Ishikawa (cell line): Measurements from ENCODE around the gene CXCL17.

Experiments
- CEBPB ChIP-seq: IDR thresholded peaks from 2 replicates; pipeline ENCODE4 v1.6.1; 2012
- CREB1 ChIP-seq: IDR thresholded peaks from 2 replicates; pipeline ENCODE4 v1.6.1; 2012; ENCODE audit warnings: low read depth
- EGR1 ChIP-seq: IDR thresholded peaks from 2 replicates; pipeline ENCODE4 v1.6.1; 2012
- EP300 ChIP-seq: IDR thresholded peaks from 2 replicates; pipeline ENCODE4 v1.6.1; 2012; ENCODE audit warnings: borderline replicate concordance
- FOXM1 ChIP-seq: IDR thresholded peaks from 2 replicates; pipeline ENCODE4 v1.6.1; 2012; ENCODE audit warnings: low read depth, borderline replicate concordance
- NFIC ChIP-seq: IDR thresholded peaks from 2 replicates; pipeline ENCODE4 v1.6.1; 2012
- RAD21 ChIP-seq: IDR thresholded peaks from 2 replicates; pipeline ENCODE4 v1.6.1; 2012; ENCODE audit warnings: low read depth
- TAF1 ChIP-seq: IDR thresholded peaks from 2 replicates; pipeline ENCODE4 v1.6.1; 2012; ENCODE audit warnings: low read depth, mild to moderate bottlenecking
- TCF12 ChIP-seq: IDR thresholded peaks from 2 replicates; pipeline ENCODE4 v1.6.1; 2012; ENCODE audit warnings: low read depth
- TEAD4 ChIP-seq: IDR thresholded peaks from 2 replicates; pipeline ENCODE4 v1.6.1; 2012
- YY1 ChIP-seq: IDR thresholded peaks from 2 replicates; pipeline ENCODE4 v1.6.1; 2012; ENCODE audit warnings: low read depth
- ZBTB7A ChIP-seq: IDR thresholded peaks from 2 replicates; pipeline ENCODE4 v1.6.1; 2012; ENCODE audit warnings: low read depth
- TF ChIP-seq, protein P1 (sequence below): IDR thresholded peaks from 2 replicates; pipeline ENCODE4 v1.6.1; 2012
- TF ChIP-seq, protein P2 (sequence below): IDR thresholded peaks from 2 replicates; pipeline ENCODE4 v1.6.1; 2012; ENCODE audit warnings: low read depth, mild to moderate bottlenecking
- TF ChIP-seq, protein P3 (sequence below): IDR thresholded peaks from 2 replicates; pipeline ENCODE4 v1.6.1; 2012

Gene CXCL17

DNA sequence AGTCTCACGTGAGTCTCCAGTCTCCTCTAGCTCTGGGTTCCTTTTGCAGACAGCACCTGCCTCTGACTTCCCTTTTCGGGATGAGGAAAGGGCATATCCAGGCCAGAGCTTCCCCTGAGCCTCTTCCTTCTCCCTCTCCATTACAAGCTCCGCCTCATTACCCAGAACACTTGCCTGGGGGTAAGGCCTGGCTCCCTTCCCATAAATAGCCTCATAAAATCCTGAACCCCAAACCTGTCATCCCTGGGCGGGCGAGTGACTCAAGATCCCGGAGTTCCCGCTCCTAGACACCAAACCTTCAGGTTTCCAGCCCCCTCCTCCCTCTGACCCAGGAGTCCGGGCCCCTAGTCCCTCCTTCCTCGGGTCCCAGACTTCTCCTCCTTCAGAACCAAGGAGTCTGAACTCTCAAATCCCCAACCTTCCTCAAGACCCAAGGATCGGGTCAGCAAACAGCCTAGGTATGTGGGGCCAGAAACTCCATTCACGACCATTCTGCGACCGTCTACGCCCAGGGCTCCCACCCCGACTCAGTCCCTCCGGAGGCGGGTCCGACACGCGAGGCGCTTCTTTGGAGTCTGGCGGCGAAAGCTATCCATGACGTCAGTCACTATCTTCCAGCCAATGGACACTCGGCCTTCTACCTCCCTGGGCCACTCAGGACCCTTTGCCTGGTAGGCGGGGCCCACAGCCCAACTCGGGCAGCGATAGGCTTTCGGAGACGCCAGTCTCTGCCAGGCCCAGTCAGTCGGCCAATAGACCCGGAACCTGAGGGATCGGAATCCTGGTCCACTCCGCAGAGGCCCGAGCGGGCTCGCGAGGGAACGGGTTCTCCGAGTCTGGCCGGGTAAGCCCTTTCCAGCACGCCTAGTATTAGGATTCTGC lies 46.1 kb downstream of the CXCL17 start:
- TF ChIP-seq CREB1 (peak; percentile 81), TEAD4 (no peak; the same call in 1 of the 2 replicates), RAD21 (no peak), EGR1 (no peak), NFIC (peak; percentile 15; the same call in 1 of the 2 replicates), EP300 (no peak), ZBTB7A (peak; percentile 59; the same call in 1 of the 2 replicates), TAF1 (peak; percentile 44)
- TF ChIP-seq, protein P1, sequence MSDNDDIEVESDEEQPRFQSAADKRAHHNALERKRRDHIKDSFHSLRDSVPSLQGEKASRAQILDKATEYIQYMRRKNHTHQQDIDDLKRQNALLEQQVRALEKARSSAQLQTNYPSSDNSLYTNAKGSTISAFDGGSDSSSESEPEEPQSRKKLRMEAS: peak; percentile 88

DNA sequence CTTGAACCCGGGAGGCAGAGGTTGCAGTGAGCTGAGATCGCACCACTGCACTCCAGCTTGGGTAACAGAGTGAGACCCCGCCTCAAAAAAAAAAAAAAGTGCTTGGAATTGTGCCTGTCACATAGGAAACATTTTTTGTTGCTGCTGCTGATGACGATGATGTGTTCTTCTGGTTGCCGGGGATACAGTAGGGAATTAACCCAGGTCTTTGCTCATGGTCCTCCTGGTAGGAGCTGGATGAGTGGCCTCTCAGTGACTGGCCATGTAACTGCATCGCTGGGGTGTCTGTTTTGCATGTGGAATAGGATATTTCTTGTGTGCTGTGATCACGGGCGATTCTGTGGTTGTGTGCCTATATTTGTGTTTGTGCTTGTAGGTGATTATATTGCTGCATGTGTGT lies 48.0 kb downstream of the CXCL17 start:
- TF ChIP-seq, protein P2, sequence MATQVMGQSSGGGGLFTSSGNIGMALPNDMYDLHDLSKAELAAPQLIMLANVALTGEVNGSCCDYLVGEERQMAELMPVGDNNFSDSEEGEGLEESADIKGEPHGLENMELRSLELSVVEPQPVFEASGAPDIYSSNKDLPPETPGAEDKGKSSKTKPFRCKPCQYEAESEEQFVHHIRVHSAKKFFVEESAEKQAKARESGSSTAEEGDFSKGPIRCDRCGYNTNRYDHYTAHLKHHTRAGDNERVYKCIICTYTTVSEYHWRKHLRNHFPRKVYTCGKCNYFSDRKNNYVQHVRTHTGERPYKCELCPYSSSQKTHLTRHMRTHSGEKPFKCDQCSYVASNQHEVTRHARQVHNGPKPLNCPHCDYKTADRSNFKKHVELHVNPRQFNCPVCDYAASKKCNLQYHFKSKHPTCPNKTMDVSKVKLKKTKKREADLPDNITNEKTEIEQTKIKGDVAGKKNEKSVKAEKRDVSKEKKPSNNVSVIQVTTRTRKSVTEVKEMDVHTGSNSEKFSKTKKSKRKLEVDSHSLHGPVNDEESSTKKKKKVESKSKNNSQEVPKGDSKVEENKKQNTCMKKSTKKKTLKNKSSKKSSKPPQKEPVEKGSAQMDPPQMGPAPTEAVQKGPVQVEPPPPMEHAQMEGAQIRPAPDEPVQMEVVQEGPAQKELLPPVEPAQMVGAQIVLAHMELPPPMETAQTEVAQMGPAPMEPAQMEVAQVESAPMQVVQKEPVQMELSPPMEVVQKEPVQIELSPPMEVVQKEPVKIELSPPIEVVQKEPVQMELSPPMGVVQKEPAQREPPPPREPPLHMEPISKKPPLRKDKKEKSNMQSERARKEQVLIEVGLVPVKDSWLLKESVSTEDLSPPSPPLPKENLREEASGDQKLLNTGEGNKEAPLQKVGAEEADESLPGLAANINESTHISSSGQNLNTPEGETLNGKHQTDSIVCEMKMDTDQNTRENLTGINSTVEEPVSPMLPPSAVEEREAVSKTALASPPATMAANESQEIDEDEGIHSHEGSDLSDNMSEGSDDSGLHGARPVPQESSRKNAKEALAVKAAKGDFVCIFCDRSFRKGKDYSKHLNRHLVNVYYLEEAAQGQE: no peak
- TF ChIP-seq TAF1 (no peak), TCF12 (no peak), NFIC (no peak), YY1 (no peak), CREB1 (no peak), TEAD4 (no peak), ZBTB7A (no peak), RAD21 (no peak), EGR1 (no peak), EP300 (no peak), FOXM1 (no peak), CEBPB (no peak)
- TF ChIP-seq, protein P3, sequence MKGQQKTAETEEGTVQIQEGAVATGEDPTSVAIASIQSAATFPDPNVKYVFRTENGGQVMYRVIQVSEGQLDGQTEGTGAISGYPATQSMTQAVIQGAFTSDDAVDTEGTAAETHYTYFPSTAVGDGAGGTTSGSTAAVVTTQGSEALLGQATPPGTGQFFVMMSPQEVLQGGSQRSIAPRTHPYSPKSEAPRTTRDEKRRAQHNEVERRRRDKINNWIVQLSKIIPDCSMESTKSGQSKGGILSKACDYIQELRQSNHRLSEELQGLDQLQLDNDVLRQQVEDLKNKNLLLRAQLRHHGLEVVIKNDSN: no peak
- TF ChIP-seq, protein P1: no peak

DNA sequence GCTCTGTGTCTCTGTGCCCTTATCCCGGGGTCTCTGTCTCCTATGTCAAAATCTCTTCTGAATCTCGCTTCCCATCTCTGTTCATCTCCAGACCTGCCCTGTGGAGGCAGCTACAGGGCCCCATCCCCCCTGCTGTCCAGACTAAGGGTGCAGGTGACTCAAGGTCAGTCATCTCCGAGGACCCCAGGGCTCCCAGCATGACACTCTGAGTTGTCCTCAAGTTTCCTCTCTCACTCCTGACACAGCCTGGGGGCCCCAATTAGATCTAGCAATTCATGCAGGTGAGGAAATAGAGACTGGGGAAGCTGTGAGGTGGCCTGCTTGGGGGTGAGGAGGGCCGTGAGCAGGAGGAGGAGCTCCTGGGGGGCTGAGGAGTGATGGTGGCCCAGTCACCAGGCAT lies 50.6 kb downstream of the CXCL17 start:
- TF ChIP-seq YY1 (no peak), EP300 (no peak), FOXM1 (no peak), TEAD4 (no peak), TCF12 (no peak)
- TF ChIP-seq, protein P1: no peak
- TF ChIP-seq, protein P2: no peak
- TF ChIP-seq, protein P3: no peak

DNA sequence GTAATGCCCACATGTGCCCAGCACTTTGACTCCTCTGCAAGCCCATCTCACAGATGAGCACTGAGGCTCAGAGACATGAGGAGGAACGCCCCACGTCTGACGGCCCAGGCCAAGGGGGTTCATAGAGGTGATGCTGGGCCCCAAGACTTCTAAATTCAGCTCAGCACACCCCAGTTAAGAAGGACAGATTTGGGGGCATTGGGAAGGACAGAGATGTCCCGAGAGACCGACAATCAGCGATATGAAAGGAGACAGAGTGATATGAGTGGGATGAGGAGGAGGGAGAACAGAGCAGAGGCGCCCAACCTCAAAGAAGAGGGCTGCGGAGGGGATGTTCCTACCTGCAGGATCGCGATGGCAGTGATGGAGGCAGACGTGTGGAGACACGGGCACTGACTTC lies 52.8 kb downstream of the CXCL17 start, which contains the start of gene CNFN:
Gene CNFN, minus strand, starts transcription at position 399 of the 400 bp plus-strand sequence. CDS start 1,260 bp downstream, outside the sequence.
- TF ChIP-seq, protein P1: no peak
- TF ChIP-seq NFIC (no peak), TCF12 (no peak), CEBPB (no peak), EGR1 (no peak), TAF1 (no peak), RAD21 (no peak), CREB1 (no peak)
- TF ChIP-seq, protein P2: no peak
- TF ChIP-seq, protein P3: no peak
